PC-3 (cell line): Measurements from ENCODE around the gene CBX6.

Experiments used
- CTCF ChIP-seq: fragments of 300-600 bp; sonication (generic); conservative IDR thresholded peaks from 2 replicates; pipeline ENCODE4 v1.5.1; 2017; ENCODE audit warnings: antibody characterized with exemption, low read depth, mild to moderate bottlenecking, low read length
- EZH2 ChIP-seq: fragments of 300-600 bp; sonication (generic); IDR thresholded peaks from one replicate; pipeline ENCODE4 v1.6.1; 2017; ENCODE audit warnings: antibody characterized with exemption, mild to moderate bottlenecking, low read length; ENCODE audit not compliant: unreplicated experiment
- EZH2phosphoT487 ChIP-seq: fragments of 300-600 bp; sonication (generic); IDR thresholded peaks from 2 replicates; pipeline ENCODE4 v1.6.1; 2018; ENCODE audit warnings: mild to moderate bottlenecking, antibody characterized with exemption, low read length, borderline replicate concordance

DNA sequence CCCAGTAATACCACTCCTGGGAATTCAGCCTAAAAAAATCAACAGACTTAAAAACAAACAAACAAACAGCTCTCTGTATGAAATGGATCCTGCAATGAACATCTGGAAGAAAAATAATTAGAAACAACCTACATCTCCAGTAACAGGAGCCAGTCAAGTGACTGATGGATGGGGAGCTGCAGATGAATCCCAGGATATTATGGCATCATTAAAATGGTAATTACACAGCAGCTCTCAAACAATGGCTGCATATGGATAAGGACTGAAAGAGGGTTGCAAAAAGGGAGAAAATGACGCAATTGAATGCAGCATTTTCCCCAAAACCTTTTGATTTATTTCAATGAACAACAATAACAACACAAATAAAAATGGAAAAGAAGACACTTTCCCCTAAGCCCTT lies 32.3 kb downstream of the CBX6 start:
- TF ChIP-seq CTCF = no peak
- no peak for TF ChIP-seq EZH2
- TF ChIP-seq EZH2phosphoT487 = no peak
